ENCODE results near the gene MINDY4B. TPM values are rescaled to one million over a fixed set of nuclear protein-coding genes. Genes with fewer than 3 reads are reported as not detected.

MINDY4B gene
- total RNA-seq, 2 donors from 2014 or later: not detected

- H3K9me3 ChIP-seq: no peaks in the 10 kb centered on the region
- 73% methylated on average over 2 of the region's 2 CpGs for WGBS
Observed at GRCh38 chr3:150828997-150829396, 76.2 kb downstream of the MINDY4B start.

DNA sequence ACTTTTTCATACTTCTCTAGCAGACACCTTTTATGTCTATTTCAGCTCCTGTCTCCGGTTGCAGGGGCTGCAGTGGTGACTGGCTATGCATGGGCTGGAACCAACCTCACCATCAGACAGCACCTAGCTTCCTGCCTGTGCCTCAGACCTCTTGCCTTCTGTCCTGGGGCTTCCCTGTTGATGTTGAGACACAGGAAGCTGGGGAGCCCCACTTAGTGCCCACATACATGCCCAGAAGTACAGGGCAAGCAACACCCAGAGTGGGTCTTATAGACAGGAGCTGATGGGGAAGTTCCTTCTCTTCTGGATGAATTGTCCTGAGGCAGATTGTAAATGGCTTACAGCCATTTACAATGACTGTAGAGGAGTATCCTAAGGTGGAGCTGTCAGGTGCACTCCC lies 77.0 kb downstream of the MINDY4B start:
- no peak overlapping the region for H3K4me3 ChIP-seq
- no peaks in the 10 kb centered on the region for H3K27me3 ChIP-seq (replicated peaks; ENCODE audit: insufficient read depth)
- intact Hi-C loops (cut with DNase I): no loop called here
- no peaks in the 10 kb centered on the region for H3K36me3 ChIP-seq
- TF ChIP-seq POLR2AphosphoS5 (IDR thresholded peaks at IDR 0.05): no peak
- TF ChIP-seq, protein P1, sequence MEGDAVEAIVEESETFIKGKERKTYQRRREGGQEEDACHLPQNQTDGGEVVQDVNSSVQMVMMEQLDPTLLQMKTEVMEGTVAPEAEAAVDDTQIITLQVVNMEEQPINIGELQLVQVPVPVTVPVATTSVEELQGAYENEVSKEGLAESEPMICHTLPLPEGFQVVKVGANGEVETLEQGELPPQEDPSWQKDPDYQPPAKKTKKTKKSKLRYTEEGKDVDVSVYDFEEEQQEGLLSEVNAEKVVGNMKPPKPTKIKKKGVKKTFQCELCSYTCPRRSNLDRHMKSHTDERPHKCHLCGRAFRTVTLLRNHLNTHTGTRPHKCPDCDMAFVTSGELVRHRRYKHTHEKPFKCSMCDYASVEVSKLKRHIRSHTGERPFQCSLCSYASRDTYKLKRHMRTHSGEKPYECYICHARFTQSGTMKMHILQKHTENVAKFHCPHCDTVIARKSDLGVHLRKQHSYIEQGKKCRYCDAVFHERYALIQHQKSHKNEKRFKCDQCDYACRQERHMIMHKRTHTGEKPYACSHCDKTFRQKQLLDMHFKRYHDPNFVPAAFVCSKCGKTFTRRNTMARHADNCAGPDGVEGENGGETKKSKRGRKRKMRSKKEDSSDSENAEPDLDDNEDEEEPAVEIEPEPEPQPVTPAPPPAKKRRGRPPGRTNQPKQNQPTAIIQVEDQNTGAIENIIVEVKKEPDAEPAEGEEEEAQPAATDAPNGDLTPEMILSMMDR (IDR thresholded peaks at IDR 0.05): no peak
- TF ChIP-seq POLR2A (IDR thresholded peaks at IDR 0.05): no peak
- WGBS: 83% methylated on average over 1 of the region's 1 CpG
- DNase-seq (ENCODE audit: low spot score): no peak
- H3K9me3 ChIP-seq: no peaks in the 10 kb centered on the region
- no peak overlapping the region for H3K27ac ChIP-seq
- no peaks in the 10 kb centered on the region for H3K4me1 ChIP-seq (replicated peaks)

More at GRCh38 chr3:150828997-150829396, 76.2 kb downstream of the MINDY4B start:
- Histone ChIP-seq H3K4me3 (no peak overlapping the region), H3K27ac (no peak overlapping the region), H3K27me3 (replicated peaks; ENCODE audit: insufficient read depth) (no peaks in the 10 kb centered on the region), H3K4me1 (replicated peaks) (no peaks in the 10 kb centered on the region), H3K36me3 (no peaks in the 10 kb centered on the region)
- DNase-seq (ENCODE audit: low spot score): no peak
- TF ChIP-seq POLR2A (IDR thresholded peaks at IDR 0.05) (no peak), POLR2AphosphoS5 (IDR thresholded peaks at IDR 0.05) (no peak)
- TF ChIP-seq, protein P1 (IDR thresholded peaks at IDR 0.05): no peak
- intact Hi-C loops (cut with DNase I): no loop called here

DNA sequence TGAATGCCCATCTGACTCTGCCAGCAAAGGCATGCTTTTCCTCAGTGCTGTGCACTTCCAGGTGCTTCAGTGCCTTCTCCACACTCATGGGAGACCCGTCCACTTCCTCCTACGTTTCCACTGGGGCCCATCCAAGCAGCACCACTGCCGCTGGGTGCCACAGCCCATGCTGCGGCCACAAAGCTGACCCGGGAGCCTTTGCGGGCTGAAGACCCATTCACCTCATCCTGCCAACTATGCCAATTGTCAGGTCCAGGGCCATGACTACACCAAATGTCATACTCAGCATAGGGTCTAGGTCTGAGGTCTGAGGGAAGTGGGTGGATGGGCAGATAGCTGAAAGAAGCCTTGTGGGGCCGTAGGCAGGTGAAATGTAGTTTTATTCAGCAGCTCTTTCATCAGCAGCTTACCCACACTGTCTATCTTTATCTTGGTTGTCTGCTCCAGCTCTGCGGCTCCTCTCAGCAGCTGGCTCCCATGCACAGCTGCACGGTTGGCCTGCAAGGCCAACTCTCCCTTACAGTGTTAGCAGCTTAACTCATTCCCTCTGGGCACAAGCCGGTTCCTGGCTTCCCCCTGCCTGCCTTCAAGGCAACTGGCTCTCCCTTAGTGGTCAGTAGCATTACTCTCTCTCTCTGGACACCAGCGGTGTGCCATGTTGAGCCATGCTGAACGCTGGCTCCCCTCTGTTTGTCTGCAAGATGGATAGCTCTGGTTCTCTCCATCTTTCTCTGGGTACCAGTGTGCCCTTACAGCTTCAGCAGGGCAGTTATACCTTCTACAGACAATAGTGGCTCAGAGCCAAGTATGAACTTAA lies 78.6 kb downstream of the MINDY4B start:
- no peaks in the 10 kb centered on the region for H3K9me3 ChIP-seq
- 90% methylated on average over 12 of the region's 12 CpGs for WGBS
- TF ChIP-seq, protein P1 (IDR thresholded peaks at IDR 0.05): no peak
- TF ChIP-seq POLR2AphosphoS5 (IDR thresholded peaks at IDR 0.05) (no peak), POLR2A (IDR thresholded peaks at IDR 0.05) (no peak)
- no peak overlapping the region for H3K27ac ChIP-seq
- no peak overlapping the region for H3K4me3 ChIP-seq
- no peaks in the 10 kb centered on the region for H3K36me3 ChIP-seq
- DNase-seq (ENCODE audit: low spot score): no peak
- intact Hi-C loops (cut with DNase I): no loop called here
- no peaks in the 10 kb centered on the region for H3K27me3 ChIP-seq (replicated peaks; ENCODE audit: insufficient read depth)
- H3K4me1 ChIP-seq (replicated peaks): no peaks in the 10 kb centered on the region

DNA sequence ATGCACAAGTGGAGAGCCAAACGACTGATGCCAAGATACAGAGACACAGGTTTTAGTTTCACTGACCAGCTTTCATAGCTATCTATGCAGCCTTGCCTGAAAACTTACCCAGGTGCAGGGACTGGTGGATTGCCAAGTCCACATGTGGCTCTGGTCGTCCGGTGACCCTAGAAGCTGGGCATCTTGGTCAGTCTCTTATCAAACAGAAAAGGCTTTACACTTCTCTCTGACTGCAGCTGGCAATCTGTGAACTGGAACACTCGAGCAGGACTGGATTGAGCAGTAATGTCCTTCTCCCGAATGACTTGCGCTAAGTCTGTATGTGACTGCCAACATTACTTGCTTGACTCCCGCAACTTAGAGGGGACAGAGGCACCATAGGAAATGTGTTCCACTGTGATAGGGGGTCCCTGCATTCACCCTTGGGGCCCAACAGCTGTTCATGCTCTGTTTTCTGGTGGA lies 79.3 kb downstream of the MINDY4B start:
- no peak overlapping the region for H3K4me3 ChIP-seq
- H3K9me3 ChIP-seq: no peaks in the 10 kb centered on the region
- intact Hi-C loops (cut with DNase I): no loop called here
- H3K4me1 ChIP-seq (replicated peaks): no peaks in the 10 kb centered on the region
- H3K36me3 ChIP-seq: no peaks in the 10 kb centered on the region
- TF ChIP-seq POLR2AphosphoS5 (IDR thresholded peaks at IDR 0.05): no peak
- TF ChIP-seq POLR2A (IDR thresholded peaks at IDR 0.05): no peak
- TF ChIP-seq, protein P1 (IDR thresholded peaks at IDR 0.05): no peak
- DNase-seq (ENCODE audit: low spot score): no peak
- H3K27ac ChIP-seq: no peak overlapping the region
- H3K27me3 ChIP-seq (replicated peaks; ENCODE audit: insufficient read depth): no peaks in the 10 kb centered on the region
- 64% methylated on average over 7 of the region's 7 CpGs for WGBS

Measured in prostate gland (tissue), 2 donors.